PC-3 (cell line): Measurements from ENCODE around the gene GINS1. TPM values are rescaled to one million over a fixed set of nuclear protein-coding genes. Genes with fewer than 3 reads are reported as not detected.
A peak's percentile ranks its signal among the peaks of the same experiment; 100 is the strongest.

ENCODE experiments used
- ATAC-seq: fragments of 200-7000 bp; cut with Tn5 transposase; 2 replicates; pipeline ENCODE4 v1.9.1; 2020; ENCODE audit warnings: mild to moderate bottlenecking, moderate library complexity
- BruUV-seq: library from RNA; stranded (reverse); fragments of 400-500 nt; replicated peaks from 2 replicates; lab custom pipeline; 2021; lab: Mats Ljungman, UMichigan
- CTCF ChIA-PET: fragments of 300-600 bp; sonication (Branson Sonifier 250); formaldehyde crosslinking; loops from one replicate; lab custom pipeline; 2022; ENCODE audit warnings: antibody characterized with exemption; lab: Charles Lee
- POLR2A ChIA-PET: fragments of 300-600 bp; sonication (Branson Sonifier 250); formaldehyde crosslinking; loops from one replicate; lab custom pipeline; 2022; ENCODE audit warnings: antibody characterized with exemption; ENCODE audit not compliant: unreplicated experiment; lab: Charles Lee
- DNase-seq: peaks from one replicate; pipeline ENCODE4 v3.0.0-alpha.2; 2015
- H2AFZ ChIP-seq: fragments of 300-600 bp; sonication (generic); 2 replicates; pipeline ENCODE4 v1.6.0; 2016; ENCODE audit warnings: antibody characterized with exemption, low read length
- H3F3A ChIP-seq: fragments of 300-600 bp; sonication (generic); one replicate; pipeline ENCODE4 v1.6.0; 2017; ENCODE audit warnings: antibody characterized with exemption, low read length, control low read depth, mild to moderate bottlenecking; ENCODE audit not compliant: unreplicated experiment
- H3K27ac ChIP-seq: fragments of 300-600 bp; sonication (generic); 2 replicates; pipeline ENCODE4 v1.5.1; 2016; ENCODE audit warnings: mild to moderate bottlenecking, low read length
- H3K27me3 ChIP-seq: fragments of 300-600 bp; sonication (generic); 2 replicates; pipeline ENCODE4 v1.6.1; 2016; ENCODE audit warnings: low read length, mixed read lengths
- H3K36me3 ChIP-seq: fragments of 300-600 bp; sonication (generic); 2 replicates; pipeline ENCODE4 v1.6.1; 2016; ENCODE audit warnings: low read depth, mixed run types, low read length, mixed read lengths
- H3K4me1 ChIP-seq: fragments of 300-600 bp; sonication (generic); 2 replicates; pipeline ENCODE4 v1.5.1; 2016; ENCODE audit warnings: low read length; ENCODE audit not compliant: insufficient read depth
- H3K4me2 ChIP-seq: fragments of 300-600 bp; sonication (generic); 2 replicates; pipeline ENCODE4 v1.6.0; 2016; ENCODE audit warnings: low read length
- H3K4me3 ChIP-seq: fragments of 300-600 bp; sonication (generic); 2 replicates; pipeline ENCODE4 v1.5.1; 2016; ENCODE audit warnings: mild to moderate bottlenecking, low read length, mixed read lengths
- H3K79me2 ChIP-seq: fragments of 300-600 bp; sonication (generic); 2 replicates; pipeline ENCODE4 v1.6.1; 2017; ENCODE audit warnings: low read length, mixed read lengths
- H3K9ac ChIP-seq: fragments of 300-600 bp; sonication (generic); 2 replicates; pipeline ENCODE4 v1.6.0; 2016; ENCODE audit warnings: mild to moderate bottlenecking, low read length
- H3K9me2 ChIP-seq: fragments of 300-600 bp; sonication (generic); replicated peaks from 2 replicates; pipeline ENCODE4 v1.6.1; 2016; ENCODE audit warnings: mixed run types, low read length, mixed read lengths
- H3K9me3 ChIP-seq: fragments of 300-600 bp; sonication (generic); 2 replicates; pipeline ENCODE4 v1.6.1; 2016; ENCODE audit warnings: low read length, mixed read lengths
- H4K20me1 ChIP-seq: fragments of 300-600 bp; sonication (generic); 2 replicates; pipeline ENCODE4 v1.6.1; 2016; ENCODE audit warnings: low read length, mixed read lengths
- CTCF ChIP-seq: fragments of 300-600 bp; sonication (generic); conservative IDR thresholded peaks from 2 replicates; pipeline ENCODE4 v1.5.1; 2017; ENCODE audit warnings: antibody characterized with exemption, low read depth, mild to moderate bottlenecking, low read length
- EZH2 ChIP-seq: fragments of 300-600 bp; sonication (generic); IDR thresholded peaks from one replicate; pipeline ENCODE4 v1.6.1; 2017; ENCODE audit warnings: antibody characterized with exemption, mild to moderate bottlenecking, low read length; ENCODE audit not compliant: unreplicated experiment
- EZH2phosphoT487 ChIP-seq: fragments of 300-600 bp; sonication (generic); IDR thresholded peaks from 2 replicates; pipeline ENCODE4 v1.6.1; 2018; ENCODE audit warnings: mild to moderate bottlenecking, antibody characterized with exemption, low read length, borderline replicate concordance
- intact Hi-C: fragments of 100-400 bp; cut with micrococcal nuclease; formaldehyde crosslinking; loops from 2 replicates; pipeline ENCODE4 v1.9.0; 2023
- total RNA-seq: library from RNA; depleted of rRNA; stranded (reverse); fragments of >200 nt; gene quantifications from 2 replicates; pipeline ENCODE4 v1.2.3, GENCODE V29; 2014; rRNA removed

Gene GINS1
- total RNA-seq, 1 experiment from 2014 or later: 28.1 TPM

- no TSS peak for BruUV-seq
- peak overlapping the region; percentile 43 for H3K27ac ChIP-seq
- ChIA-PET POLR2A (interaction anchor here (0.6 kb wide), 1 partner anchor 40 kb away, joined by 4 read pairs; no protein-coding TSS in a partner anchor), CTCF (interaction anchor here (0.5 to 0.9 kb wide), 2 partner anchors 44 to 185 kb away, joined by 11 read pairs; no protein-coding TSS in a partner anchor)
- no peaks in the 10 kb centered on the region for H3K79me2 ChIP-seq
- DNase-seq (peak; percentile 100), ATAC-seq (peak; percentile 99)
- no peaks in the 10 kb centered on the region for H3K9me2 ChIP-seq
- H3K4me1 ChIP-seq: peaks cover 20% of the 10 kb centered on the region
- H3K36me3 ChIP-seq: no peaks in the 10 kb centered on the region
- H3K9ac ChIP-seq: no peak overlapping the region
- intact Hi-C loops: loop anchor here (1.0 kb wide), 1 partner anchor 127 kb away; the partner anchor contains the start of gene NANP
- no peak overlapping the region for H3K4me3 ChIP-seq
- H3K27me3 ChIP-seq: no peaks in the 10 kb centered on the region
- TF ChIP-seq EZH2phosphoT487: peak; percentile 97
- no peak for TF ChIP-seq EZH2
- no peak overlapping the region for H2AFZ ChIP-seq
- H3K9me3 ChIP-seq: no peaks in the 10 kb centered on the region
- H3F3A ChIP-seq: no peaks in the 10 kb centered on the region
- H3K4me2 ChIP-seq: peak overlapping the region; percentile 43
- no peaks in the 10 kb centered on the region for H4K20me1 ChIP-seq
Measured at GRCh38 chr20:25496968-25497401, 89.5 kb downstream of the GINS1 start.

- CTCF ChIA-PET: interaction anchor here (0.9 kb wide), 1 partner anchor 43 kb away, joined by 11 read pairs; no protein-coding TSS in a partner anchor
- Histone ChIP-seq H3K9me2 (no peaks in the 10 kb centered on the region), H3K27me3 (no peaks in the 10 kb centered on the region), H3K79me2 (no peaks in the 10 kb centered on the region), H3K27ac (peak overlapping the region; percentile 22; the same call in 1 of the 2 replicates), H4K20me1 (no peaks in the 10 kb centered on the region), H2AFZ (no peak overlapping the region), H3K4me1 (peaks cover 20% of the 10 kb centered on the region), H3K4me3 (no peak overlapping the region), H3K4me2 (peak overlapping the region; percentile 43), H3K9me3 (no peaks in the 10 kb centered on the region), H3K36me3 (no peaks in the 10 kb centered on the region), H3K9ac (no peak overlapping the region), H3F3A (no peaks in the 10 kb centered on the region)
- ATAC-seq (no peak), DNase-seq (no peak)
- POLR2A ChIA-PET: no interaction called here
- BruUV-seq: no TSS peak
- intact Hi-C loops: loop anchor here (1.0 kb wide), 1 partner anchor 127 kb away; the partner anchor contains the start of gene NANP
- TF ChIP-seq EZH2 (no peak), EZH2phosphoT487 (no peak), CTCF (no peak)
Measured at GRCh38 chr20:25497586-25498279, 90.3 kb downstream of the GINS1 start.

Other genes starting within 250 kb of the GINS1 start
- gene ENTPD6, start 212.0 kb upstream of the GINS1 start, total RNA-seq: 122 and 150 TPM in 2 replicates
- 216 and 245 TPM in 2 replicates for gene PYGB, start 159.6 kb upstream of the GINS1 start, total RNA-seq
- 48.3 and 64.2 TPM in 2 replicates for gene ABHD12, start 16.8 kb upstream of the GINS1 start, total RNA-seq
- gene NINL, start 177.9 kb downstream of the GINS1 start, total RNA-seq: 6.5 and 11.5 TPM in 2 replicates
- 10.3 and 10.7 TPM in 2 replicates for gene NANP, start 216.3 kb downstream of the GINS1 start, total RNA-seq